HG02840 (cell line): Measurements from ENCODE around the gene RANGAP1.
A peak's percentile ranks its signal among the peaks of the same experiment; 100 is the strongest.

Experiments
- ATAC-seq: cut with Tn5 transposase; IDR thresholded peaks from one replicate; pipeline ENCODE4 v1.9.1; 2021; ENCODE audit warnings: mild to moderate bottlenecking, moderate library complexity, moderate number of reproducible peaks; ENCODE audit not compliant: unreplicated experiment, low FRiP score

Gene RANGAP1

DNA sequence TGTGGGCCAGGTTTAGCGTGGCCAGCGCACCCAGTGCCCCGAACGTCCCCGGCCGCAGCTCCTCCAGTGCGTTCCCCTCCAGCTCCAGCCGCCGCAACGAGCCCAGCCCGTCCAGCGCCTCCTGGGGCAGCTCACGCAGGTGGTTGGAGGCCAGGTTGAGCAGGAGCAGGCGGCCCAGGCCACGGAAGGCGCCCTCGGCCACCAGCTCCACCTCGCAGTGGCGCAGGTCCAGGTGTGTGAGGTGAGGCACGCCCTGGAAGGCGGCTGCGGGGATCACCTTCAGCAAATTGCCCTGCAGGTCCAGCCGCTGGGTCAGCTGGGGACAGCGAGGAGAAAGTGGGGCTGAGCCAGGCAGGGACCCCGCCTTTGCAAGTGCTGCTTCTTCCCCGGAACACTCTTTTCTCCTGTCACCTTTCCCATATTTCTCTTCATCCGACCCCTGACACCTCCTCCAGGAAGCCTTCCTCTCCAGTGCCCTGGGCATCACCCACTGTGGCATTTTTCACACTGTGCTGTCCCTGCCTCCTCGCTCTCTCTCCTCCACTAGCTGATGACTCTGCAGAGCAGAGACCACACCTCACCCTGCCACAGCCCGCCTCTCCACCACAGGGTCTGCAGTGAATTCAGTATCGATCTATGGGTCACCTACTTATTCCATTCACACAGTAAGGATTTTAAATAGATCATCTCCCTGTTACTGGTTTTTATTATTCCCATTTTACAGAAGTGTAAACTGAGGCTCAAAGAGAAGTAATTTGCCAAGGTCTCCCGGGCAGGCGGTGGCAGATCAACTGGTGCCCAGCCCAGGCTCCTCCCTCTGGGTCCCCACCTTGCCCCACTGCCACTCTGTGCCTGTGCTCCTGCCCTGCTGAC lies 47.2 kb downstream of the RANGAP1 start:
- no peak for ATAC-seq

DNA sequence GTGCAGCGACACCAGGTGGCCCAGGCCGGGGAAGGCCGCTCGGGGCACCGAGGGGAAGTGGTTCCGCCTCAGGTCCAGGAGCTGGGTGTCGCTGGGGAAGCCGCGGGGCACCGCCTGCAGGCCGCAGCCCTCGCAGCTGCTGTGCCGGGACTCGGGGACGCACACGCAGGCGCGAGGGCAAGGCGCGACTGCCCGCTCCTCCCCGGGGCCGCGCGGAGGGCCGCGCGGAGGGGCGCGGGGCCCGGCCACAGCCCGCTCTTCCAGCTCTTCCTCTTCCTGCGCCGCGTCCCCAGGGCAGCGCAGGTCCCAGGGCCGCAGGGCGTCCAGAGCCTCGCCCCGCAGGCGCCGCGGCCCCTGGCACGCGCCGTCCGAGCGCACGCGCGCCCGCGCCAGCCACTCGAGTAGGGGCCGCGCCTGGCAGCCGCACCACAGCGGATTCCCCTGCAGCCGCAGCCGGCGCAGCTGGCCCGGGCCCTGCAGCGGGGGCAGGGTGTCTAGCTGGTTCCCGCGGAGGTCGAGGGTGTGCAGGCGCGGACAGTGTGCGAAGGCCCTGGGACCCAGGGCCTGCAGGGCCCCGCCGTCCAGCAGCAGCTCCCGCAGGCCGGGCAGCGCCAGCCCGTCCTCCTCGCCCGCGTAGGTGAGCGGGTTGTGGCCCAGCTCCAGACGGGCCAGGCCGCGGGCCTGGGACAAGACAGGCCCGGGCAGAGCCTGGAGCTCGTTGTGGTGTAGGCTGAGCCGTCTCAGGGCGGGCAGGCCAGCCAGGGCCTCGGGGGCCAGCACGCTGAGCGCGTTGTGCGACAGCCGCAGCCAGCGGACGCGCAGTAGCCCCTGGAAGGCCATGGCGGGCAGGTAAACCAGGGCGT lies 48.0 kb downstream of the RANGAP1 start:
- ATAC-seq = peak; percentile 59

DNA sequence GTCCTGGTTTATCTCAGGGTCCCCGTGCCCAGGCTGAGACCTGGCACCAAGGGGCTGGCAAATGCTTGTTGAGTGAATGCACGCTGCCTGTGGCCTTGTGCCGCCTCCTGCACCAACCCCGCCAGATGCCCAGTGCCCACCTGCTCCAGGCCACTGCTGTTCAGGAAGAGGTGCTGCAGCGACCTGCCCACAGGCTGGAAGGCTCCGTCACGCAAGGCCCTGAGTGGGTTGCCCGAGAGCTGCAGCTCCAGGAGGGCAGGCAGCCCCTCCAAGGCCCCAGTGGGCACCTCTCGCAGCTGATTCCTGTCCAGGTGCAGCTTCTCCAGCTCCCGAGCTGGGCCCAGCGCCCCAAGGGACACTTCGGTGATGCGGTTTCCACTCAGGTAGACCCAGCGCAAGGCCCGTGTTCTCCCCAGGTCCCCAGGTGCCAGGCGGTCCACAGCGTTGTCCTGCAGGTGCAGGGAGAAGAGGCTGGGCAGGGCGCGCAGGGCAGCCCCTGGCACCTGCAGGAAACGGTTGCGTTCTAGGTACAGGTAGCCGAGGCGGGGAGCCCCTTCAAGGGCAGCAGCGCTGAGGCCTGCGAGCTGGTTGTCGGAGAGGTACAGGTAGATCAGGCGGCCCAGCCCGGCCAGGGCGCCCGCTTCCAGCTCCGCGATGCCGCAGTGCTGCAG lies 48.8 kb downstream of the RANGAP1 start:
- no peak for ATAC-seq

DNA sequence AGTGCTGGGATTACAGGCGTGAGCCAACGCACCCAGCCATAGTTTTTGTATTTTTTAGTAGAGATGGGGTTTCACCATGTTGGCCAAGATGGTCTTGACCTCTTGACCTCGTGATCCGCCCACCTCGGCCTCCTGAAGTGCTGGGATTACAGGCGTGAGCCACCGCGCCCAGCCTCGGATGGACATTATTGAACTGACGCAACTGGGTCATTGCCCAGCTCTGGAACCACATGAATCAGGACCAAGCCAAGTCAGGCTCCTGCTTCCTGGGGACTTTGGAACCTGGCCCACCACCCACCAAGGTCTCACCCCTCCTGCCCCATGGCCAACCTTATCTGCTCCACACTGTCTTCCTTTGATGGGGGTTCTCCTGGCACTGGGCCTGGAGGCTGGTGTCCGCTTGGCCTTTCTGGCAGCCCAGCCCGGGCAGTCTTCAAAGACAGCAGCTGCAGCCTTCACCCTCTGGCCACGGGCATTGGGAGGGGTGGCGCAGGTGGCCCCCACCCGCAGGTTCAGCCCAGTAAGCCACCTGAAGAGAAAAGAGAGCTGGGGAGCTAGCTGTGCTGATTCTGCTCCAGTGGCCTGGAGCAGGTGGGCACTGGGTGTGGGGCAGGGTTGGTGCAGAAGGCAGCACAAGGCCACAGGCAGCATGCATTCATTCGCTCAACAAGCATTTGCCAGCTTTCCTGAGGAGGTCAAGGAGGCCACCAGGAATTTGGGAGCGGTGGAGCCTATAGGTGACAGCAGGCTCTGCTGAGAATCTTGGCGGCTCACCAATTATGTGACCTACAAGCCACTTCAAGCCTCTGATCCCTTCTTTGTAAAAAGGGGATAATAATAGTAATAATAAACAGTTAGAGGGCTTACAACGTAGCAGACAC lies 50.9 kb downstream of the RANGAP1 start:
- ATAC-seq = no peak

DNA sequence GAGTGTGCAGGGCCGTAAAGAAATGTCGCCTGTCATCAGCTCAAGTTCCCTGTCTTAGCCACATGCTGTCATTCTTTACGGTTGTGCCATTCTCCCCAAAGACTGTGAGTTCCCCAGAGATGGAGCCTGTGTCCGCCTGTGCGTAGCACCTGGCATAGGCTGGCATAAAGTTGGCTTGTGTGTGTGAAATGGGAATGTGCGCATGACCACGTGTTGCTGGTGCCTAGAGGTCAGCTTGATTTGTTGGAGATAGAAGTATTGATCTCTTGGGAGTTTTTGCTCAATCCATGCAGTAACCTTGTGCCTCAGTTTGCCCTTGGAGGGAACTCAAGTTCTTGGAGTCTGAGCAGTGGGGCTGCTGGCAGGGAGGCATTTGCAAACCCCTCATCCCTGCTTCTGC lies 54.6 kb downstream of the RANGAP1 start:
- no peak for ATAC-seq

DNA sequence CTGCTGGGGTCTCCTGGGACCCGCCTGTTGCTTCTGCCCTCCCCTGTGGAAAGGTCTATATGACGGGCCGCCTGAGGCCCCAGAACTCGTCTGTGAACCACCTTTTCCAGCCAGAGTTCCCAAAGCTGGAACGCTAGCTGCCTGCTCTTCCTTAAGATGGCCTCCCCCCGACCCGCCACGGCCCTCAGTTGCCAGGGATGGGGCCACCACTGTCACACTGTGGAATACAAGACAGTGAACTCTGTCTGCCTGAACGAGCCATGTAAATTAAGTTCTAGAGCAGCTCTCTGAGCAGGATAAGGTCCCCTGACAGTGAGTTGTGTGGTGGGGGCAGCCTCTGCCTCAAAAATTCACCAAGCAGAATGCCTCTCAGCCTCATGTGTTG lies 55.6 kb downstream of the RANGAP1 start:
- ATAC-seq = no peak

DNA sequence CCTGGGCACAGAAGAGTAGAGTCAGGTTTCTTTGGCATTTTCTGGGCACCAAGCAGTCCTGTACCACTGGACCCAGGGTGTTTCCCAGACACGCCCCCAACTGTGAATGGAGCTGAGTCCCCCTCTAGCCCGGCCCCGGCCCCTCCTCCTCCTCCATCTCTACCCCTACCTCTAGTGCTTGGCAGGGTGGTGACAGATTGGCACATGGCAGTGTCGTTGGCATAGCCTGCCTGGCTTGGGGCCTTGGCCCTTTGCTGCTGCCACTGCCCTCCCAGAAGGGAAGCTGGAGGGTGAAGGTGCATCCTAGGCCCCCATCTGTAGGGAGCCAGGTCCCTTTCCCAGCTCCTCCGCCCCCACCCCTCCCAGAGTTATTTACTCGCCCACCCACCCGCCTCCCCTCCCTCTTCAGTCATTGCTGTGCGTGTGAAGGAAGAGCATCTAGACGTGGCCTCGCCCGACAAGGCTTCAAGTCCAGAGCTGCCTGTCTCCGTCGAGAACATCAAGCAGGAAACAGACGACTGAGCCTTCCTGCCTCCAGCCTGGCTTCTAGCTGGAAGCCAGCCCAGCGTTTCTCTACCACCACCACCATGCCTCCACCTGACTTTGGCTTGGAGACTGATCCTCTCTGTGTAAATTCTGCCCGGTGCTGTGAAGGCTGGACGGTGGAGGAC lies 56.1 kb downstream of the RANGAP1 start:
- ATAC-seq = no peak

DNA sequence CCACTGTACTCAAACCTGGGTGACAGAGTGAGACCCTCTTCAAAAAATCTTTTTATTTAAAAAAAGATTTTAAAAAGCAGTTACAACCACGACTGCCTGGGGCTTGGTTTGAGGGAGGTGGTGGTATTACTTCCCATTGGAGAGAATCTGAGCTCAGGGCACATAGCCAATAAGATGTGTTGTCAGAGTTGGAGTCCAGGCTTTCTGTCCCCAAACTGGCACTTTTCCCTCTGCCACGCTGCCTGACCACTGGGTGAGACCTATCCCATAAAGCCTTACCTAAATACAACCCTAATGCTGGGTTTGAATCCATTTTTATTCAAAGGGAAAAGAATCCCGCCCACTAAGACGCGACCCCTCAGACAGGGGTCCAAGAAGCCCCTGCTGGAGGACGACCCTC lies 56.8 kb downstream of the RANGAP1 start:
- no peak for ATAC-seq

DNA sequence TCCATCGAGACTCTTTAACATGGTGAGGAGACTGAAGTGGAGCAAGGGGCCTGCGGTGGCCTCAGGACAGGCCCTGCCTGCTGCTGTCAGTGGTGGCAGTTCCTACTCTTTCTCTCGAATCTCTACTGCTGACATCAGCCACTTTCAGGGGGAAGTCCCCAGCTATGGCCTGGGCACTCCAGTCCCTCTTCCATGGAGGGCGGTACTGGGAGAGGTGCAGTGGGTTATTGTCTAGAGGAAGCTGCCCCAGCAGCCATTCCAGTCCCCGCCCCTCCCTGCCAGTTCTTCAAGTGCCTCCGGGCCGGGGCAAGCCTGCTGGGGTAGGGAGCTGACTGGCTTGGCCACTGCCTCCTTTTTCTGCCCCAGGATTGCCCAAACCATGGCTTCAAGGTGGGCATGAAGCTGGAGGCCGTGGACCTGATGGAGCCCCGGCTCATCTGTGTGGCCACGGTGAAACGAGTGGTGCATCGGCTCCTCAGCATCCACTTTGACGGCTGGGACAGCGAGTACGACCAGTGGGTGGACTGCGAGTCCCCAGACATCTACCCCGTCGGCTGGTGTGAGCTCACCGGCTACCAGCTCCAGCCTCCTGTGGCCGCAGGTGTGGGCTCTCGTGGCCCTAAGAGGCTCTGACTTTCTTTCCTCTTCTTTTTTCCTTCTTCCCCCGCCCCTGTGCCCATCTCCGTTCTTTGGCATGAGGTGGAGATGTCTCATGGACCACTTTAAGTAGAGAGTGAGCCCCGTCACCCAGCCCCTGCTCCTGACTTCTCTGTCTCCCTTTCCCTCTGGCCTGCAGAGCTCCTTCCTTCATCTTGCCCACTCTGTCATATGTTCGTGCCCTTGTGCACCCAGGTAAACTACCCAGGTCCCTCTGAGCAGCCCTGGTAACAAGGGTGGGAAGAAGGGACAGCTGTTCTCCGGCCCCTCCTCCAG lies 59.0 kb downstream of the RANGAP1 start:
- ATAC-seq = no peak

DNA sequence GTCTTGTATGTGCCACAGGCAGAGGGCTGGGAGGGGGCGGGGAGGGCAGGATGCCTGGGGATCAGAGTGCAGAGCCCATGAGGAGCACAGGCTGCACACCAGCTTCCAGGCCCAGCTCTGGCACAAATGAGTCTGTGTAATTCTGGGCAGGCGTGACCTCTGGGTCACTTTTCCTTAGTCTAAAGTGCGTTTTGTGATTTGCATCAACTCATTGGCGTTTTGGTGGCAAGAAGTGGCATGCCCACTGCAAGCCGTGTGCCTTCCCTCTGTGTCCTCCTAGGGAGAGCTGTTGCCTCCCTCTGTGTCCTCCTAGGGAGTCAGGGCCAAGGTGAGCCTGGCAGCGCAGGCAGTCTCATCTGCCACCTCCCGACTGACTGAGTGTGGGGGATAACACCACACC lies 62.5 kb downstream of the RANGAP1 start:
- no peak for ATAC-seq

DNA sequence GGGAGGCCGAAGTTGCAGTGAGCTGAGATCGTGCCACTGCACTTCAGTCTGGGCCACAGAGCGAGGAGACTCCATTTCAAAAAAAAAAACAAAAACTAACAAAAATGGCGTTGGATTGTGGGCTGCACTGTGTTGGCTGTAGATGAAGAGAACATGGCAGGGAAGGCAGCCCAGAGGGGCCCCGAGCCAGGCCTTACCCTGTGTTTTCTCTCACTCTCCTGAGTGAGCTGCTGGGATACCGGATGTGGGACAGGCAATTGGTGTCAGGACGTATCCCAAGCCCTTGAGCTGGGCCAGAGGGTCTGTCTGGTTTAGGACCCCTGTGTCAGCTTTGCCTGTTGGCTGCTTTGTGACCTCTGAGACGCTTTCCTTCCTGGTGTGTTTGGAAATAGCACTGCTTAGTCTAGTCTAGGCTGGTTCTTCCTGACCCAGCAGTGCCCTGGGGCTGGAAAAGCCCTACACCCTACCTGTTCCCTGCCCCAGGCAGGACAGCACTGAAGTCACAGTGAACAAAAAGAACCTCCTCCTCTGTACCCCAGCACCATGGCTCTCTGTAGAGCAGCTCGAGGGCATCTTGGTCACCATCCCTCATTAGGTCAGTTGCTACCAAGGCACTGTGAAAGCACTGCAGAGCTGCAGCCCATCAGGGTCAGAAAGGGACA lies 63.0 kb downstream of the RANGAP1 start:
- no peak for ATAC-seq

DNA sequence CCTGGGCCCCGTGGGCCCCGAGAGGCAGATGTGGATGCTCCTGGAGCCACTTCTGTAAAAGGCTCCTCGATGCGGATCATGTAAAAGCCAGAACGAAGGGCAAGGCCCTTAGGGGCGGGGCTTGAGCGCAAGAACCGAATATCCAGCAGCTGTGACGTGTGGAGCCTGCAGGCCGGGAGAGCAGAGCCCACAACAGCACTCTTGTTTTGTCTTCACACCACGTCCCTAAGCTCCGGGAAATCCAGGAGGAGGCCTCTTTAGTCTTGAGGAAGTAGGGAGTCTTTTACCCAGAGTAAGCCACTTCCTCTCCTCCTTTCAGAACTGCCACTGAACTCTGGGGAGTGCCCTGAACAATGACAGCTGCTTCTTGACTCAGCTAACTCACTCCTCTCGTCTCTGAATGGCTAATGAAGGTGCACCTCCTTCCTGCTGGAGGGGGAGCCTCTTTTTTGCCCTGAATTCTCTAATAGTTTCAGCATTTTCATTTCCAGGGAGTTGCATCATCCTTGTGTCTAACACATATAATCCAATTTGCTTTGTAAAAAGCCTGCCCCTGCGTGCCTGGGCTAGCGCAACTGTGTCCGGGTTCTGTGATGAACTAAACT lies 68.3 kb downstream of the RANGAP1 start:
- peak; percentile 52 for ATAC-seq

DNA sequence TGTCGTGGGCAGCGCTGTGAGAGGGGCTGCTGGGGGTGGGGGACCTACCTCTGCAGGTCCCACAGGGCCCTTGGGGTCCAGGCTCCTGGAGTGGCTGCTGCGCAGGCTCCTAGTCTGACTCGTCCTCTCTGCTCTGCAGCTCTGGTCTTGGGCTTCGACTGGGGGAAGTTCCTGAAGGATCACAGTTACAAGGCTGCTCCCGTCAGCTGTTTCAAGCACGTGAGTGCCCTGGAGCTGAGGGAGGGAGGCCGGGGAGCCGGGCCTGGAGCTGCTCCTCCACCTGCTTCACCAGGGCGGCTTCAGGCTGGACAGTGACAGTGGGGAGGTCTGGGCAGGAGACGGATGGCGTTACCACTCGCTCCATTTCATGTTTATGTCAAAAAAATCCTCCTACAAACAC lies 69.0 kb downstream of the RANGAP1 start:
- ATAC-seq = no peak

DNA sequence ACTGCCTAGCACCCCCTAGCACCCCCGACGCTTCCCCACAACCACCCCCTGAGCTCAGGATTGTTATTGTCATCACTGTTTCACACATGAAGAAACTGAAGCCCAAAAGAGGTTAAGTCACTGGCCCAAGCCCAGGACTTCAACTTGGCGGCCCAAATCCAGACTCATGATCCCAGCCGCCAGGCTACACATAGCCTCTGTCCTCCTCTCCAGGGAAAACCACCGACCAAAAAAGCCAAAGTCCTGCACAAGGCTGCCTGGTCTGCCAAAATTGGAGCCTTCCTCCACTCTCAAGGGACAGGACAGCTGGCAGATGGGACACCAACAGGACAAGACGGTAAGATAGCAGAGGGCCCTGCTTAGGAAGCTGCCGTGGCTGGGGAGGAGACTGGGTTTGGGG lies 70.1 kb downstream of the RANGAP1 start:
- ATAC-seq = no peak

DNA sequence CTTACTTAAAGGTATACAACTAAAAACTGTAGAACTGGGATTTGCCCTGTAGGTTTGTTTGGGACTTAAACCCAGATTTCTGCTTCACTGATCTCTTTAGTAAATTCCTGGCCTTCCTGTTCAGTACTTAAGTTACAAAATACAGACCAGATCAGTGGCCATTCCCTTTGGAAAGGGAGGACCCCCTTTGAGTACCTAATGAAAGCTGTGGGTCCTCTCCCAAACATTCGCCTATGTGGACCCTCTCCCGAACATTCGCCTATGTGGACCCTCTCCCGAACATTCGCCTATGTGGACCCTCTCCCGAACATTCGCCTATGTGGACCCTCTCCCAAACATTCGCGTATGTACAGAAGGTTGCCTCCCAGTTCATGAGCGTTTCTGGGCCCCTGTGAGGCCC lies 70.6 kb downstream of the RANGAP1 start:
- no peak for ATAC-seq

DNA sequence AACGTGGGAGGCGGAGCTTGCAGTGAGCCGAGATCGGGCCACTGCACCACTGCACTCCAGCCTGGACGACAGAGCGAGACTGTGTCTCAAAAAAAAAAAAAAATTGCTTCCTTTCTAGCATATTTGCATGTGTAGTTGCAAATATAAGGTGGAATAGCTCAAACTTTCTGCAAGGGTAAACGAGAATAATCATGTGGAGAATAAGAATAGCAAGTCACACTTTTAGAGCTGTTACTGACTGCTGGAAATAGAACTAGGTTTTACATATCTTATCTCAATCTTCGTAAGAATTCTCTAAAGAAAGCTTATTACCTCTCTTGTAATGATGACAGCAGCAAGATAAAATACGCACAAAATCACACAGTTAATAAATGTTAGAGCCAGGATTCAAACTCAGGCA lies 79.3 kb downstream of the RANGAP1 start:
- ATAC-seq = no peak

DNA sequence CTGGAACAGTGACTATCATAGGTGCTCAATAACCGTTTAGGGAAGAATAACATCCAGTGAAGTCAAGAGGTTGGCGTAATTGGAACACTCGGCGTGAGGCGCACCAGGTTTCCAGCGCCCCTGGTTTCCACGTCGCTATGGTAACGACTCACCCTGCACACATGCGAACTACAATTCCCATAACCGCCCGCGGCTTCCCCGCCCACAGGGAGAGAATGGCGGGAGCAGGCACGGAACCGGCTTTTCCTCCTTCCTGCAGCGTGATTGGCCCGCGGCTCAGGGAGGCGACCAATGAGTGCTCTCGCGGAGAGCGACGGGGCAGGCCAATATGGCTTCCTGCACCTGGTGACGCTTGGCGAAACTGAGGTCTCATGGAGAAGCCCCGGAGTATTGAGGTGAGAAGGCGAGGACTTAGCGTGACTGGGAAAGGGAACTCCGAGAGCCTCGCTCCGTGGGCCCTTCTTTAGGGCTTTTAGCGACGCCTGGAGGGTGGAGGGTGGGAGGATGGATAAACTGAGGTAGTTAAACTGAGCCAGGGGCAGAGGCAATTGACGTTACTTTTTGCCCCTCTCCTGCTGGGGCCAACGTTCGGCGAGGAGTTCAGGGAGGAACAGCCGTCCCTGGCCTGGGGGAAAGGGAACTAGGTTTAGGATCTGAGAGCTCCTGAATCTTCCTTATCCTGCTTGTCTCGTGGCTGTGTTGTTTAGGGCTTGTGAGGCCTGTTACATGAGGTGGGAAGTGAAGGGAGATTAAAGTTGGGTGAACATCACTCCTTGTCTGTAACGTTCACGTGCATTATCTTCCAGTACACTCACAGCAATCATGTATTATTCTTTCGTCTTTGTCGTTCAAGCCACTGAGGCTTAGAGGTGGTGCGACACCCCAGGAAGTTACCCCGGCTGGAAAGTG lies 80.7 kb downstream of the RANGAP1 start, which contains the start of gene L3MBTL2:
Gene L3MBTL2, plus strand, starts transcription at position 321 of the 909 bp plus-strand sequence. Its CDS starts 51 bp downstream, at position 372.
- ATAC-seq = peak; percentile 96
